Activated naive CD4-positive, alpha-beta T cell treated with anti-CD3 and anti-CD28 coated beads for 36 hours (primary cell): ENCODE measurements around the gene COA8. TPM values are rescaled to one million over a fixed set of nuclear protein-coding genes. Genes with fewer than 3 reads are reported as not detected.
"Not testable (repeated sequence)": the region's sequence is repeated elsewhere in the genome, so short reads cannot be mapped to it uniquely, and the experiment has no call there.

ENCODE experiments used
- CTCF ChIA-PET: fragments of 350-600 bp; sonication (Branson Sonifier 250); formaldehyde crosslinking; loops from one replicate; lab custom pipeline; 2021; ENCODE audit warnings: antibody characterized with exemption; lab: Charles Lee
- DNase-seq: peaks from one replicate; pipeline ENCODE4 v3.0.0-alpha.2; 2020
- H3K27ac Mint-ChIP-seq: one replicate; pipeline ENCODE4 v1.8.0; 2021; ENCODE audit warnings: mild to moderate bottlenecking, mixed read lengths
- H3K27me3 Mint-ChIP-seq: one replicate; pipeline ENCODE4 v1.8.0; 2021; ENCODE audit warnings: low read depth, mixed read lengths
- H3K36me3 Mint-ChIP-seq: one replicate; pipeline ENCODE4 v1.8.0; 2021; ENCODE audit warnings: low read depth, mixed read lengths
- H3K4me1 Mint-ChIP-seq: one replicate; pipeline ENCODE4 v1.8.0; 2021; ENCODE audit warnings: low read depth, mixed read lengths
- H3K4me3 Mint-ChIP-seq: one replicate; pipeline ENCODE4 v1.8.0; 2021; ENCODE audit warnings: mild to moderate bottlenecking, moderate library complexity, mixed read lengths
- H3K9me3 Mint-ChIP-seq: one replicate; pipeline ENCODE4 v1.8.0; 2021; ENCODE audit warnings: mixed read lengths
- intact Hi-C: fragments of 100-400 bp; cut with micrococcal nuclease; formaldehyde crosslinking; loops from one replicate; pipeline ENCODE4 v1.15.1; 2023
- total RNA-seq, 2 experiments: library from RNA; stranded (reverse); gene quantifications; one replicate each; pipeline ENCODE4 v1.2.3, GENCODE V29; 2021

COA8 gene
- total RNA-seq, 2 experiments from 2014 or later, result 36.8 to 48.4 TPM

DNA sequence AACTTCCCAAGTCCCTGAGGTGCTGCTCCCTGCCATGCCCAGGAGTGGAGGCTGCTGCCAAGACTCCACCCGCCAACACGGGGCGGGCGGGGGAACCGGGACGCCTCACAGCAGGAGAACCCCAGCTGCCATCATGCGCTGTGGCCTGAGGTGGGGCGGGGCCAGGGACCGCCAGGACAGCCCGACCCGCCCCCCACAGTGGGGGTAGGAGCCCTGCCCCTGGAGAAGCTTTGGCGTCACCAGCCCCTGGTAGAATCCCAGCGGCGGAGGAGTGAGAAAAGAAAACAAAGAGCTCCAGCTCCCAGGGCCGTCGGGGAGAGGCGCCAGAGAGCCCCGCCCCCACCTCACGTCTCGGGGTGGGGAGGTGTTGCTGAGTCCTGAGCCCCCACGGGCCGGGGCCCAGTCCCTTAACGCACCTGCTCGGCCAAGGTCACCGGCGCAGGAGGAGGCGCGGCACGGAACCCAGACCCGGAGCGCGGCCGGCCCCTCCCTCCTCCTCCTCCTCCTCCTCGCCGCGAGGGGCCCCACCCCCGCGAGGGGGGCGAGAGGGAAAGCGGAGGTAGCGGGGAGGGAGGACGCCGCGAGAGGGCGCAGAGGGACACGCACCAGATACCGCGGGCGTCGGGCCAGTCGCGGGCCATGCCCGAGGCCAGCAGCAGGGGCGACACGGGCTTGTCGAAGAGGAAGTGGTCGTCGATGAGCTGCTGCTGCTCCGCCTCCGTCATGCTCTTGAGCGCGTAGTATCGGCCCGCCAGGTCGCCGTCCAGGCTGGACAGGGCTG lies 41.9 kb upstream of the COA8 start:
- H3K36me3 Mint-ChIP-seq, result no peaks in the 10 kb centered on the region
- H3K27me3 Mint-ChIP-seq, result peaks cover 8% of the 10 kb centered on the region
- CTCF ChIA-PET, result interaction anchor here (1.2 to 1.4 kb wide), 2 partner anchors 9 to 26 kb away, joined by 4 to 9 read pairs; partner anchors contain the start of gene TRMT61A
- intact Hi-C loops, result no loop called here
- no peaks in the 10 kb centered on the region for H3K9me3 Mint-ChIP-seq
- H3K27ac Mint-ChIP-seq, result no peak overlapping the region
- peak overlapping the region; percentile 56 for H3K4me3 Mint-ChIP-seq
- peak; percentile 61 for DNase-seq
- peaks cover 4% of the 10 kb centered on the region for H3K4me1 Mint-ChIP-seq

DNA sequence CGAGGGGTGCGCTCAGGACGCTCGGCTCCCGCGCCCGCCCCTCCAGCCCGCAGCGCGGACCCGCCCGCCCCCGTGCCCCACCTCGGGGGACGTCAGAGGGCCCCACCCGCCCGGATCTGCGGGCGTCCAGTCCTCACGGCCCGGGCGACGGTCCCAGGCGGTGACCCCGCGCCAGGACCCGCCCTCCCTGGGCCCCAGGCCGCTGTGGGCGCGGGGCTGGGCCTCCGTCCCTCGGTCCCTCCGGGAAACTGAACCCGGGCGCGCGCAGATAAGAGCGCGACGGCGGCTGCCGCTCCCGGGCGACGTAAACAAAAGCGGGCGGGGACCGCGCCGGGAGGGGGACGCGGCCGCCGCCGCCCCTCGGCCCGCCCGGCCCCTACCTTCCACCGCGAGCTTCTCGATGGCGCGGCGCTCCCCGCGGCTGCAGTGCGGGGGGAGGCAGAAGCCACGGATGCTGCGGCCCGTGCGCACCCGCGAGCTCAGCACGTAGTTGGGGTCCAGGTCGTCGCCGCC lies 41.3 kb upstream of the COA8 start:
- Mint-ChIP-seq H3K4me1 (peaks cover 4% of the 10 kb centered on the region), H3K27me3 (peaks cover 8% of the 10 kb centered on the region), H3K27ac (no peak overlapping the region), H3K4me3 (no peak overlapping the region), H3K9me3 (no peaks in the 10 kb centered on the region), H3K36me3 (no peaks in the 10 kb centered on the region)
- DNase-seq, result no peak
- intact Hi-C loops, result no loop called here
- CTCF ChIA-PET, result interaction anchor here (1.2 to 1.4 kb wide), 2 partner anchors 8 to 26 kb away, joined by 4 to 9 read pairs; partner anchors contain the start of gene TRMT61A

DNA sequence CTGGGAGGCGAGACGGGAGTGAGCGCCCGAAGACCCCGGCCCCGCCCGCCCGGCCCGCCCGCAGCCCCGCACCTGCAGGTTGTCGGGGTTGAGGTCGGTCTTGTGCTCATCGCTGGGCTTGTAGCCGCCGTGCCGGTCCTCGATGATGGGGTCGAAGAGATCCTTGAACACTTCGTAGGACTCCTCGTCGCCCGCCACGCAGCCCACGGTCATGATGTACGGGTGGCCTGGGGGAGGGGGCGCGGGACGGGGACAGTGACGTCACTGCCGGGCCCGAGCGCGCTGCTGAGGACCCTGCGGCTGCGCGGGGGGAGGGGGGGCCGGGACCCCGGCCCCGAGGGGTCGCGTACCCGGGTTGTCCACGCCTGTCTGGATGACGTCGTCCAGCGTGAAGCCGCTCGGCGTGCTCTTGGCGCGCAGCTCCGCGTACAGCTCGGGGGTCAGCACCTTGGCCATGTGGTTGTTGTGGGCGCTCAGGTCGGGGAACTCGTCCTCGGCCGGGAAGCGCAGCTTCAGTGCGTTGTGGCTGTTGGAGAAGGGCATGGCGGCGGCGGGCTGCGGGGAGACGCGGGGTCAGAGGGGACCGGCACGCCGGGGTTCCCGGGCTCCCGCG lies 40.7 kb upstream of the COA8 start:
- no peak for DNase-seq

DNA sequence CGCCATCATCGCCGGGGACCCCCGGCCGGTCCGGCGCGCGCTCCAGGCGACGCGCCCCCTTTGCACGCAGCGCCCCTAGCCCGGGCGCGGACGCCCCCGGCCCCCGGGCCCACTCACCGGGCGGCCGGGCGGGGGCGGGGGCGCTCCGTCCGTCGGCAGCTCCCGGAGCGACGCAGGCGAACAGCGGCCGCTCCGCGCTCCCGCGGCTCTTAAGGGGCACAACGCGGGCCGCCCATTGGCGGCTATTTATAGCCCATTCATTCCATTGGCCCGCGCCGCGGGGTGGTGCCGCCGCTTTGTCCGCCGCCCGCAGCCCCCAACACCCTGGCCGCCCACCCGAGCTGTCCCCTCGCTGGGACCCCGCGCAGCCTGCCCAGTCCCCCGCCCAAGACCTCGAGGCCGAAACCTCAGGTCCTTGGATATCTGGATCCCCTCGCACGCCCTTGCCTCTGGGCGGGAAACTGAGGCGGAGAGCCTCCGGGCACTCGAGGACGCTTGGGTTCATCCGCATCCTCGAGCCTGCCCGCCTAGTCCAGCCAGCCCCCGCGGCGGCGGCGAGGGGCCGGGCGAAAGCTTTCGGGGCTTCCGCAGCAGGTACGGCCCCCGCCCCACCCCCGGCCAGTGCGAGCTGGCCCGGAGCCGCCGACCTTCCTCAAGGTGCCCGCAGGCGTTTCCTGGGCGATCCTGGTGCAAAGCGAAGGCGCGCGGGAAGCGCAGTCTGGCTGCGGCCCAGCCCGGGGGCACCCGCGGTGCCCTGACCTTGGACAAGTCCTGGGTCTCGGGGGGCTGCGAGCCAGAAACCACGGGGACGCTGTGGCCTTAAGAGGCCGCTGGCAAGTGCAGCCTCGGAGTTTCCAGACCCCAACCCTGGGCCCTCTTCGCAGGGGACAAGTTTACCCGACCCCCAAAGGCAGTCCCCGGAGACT lies 39.8 kb upstream of the COA8 start, which contains the start of gene CKB:
Gene CKB (minus strand): TSS at position 182 of the 926 bp plus-strand sequence. CDS start 337 bp downstream, outside the sequence.
- CTCF ChIA-PET, result no interaction called here
- DNase-seq, result no peak
- no peaks in the 10 kb centered on the region for H3K9me3 Mint-ChIP-seq
- H3K27me3 Mint-ChIP-seq, result peaks cover 8% of the 10 kb centered on the region
- intact Hi-C loops, result no loop called here
- H3K4me3 Mint-ChIP-seq, result peak within 1 kb of the TSS; percentile 39
- H3K4me1 Mint-ChIP-seq, result peaks cover 13% of the 10 kb centered on the region
- H3K36me3 Mint-ChIP-seq, result no peaks in the 10 kb centered on the region
- H3K27ac Mint-ChIP-seq, result no peak within 1 kb of the TSS

More for the DNA sequence above, 40.7 kb upstream of the COA8 start:
- peak overlapping the region; percentile 39 for H3K4me3 Mint-ChIP-seq
- CTCF ChIA-PET, result interaction anchor here (0.6 kb wide), 1 partner anchor 165 kb away, joined by 3 read pairs; no protein-coding TSS in a partner anchor
- H3K27ac Mint-ChIP-seq, result no peak overlapping the region
- intact Hi-C loops, result no loop called here
- H3K36me3 Mint-ChIP-seq, result no peaks in the 10 kb centered on the region
- H3K4me1 Mint-ChIP-seq, result peaks cover 7% of the 10 kb centered on the region
- H3K27me3 Mint-ChIP-seq, result peaks cover 8% of the 10 kb centered on the region
- H3K9me3 Mint-ChIP-seq, result no peaks in the 10 kb centered on the region

DNA sequence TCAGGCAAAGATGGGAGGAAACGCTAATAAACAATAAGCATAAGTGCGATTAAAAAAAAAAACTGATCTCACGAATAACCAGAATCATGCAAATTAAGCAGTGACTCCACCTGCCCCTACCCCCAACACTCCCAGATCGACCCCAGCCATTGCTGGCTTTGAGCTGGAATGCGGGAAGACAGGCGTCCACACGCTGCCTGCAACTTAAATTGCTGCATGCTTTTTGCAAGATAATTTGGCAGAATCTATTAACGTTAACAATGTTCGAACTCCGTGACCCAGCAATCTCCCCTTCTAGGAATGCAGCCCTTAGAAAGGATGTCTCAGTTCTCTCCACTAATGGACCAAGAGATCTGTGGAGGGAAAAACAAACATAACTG lies 39.2 kb upstream of the COA8 start:
- Mint-ChIP-seq H3K36me3 (no peaks in the 10 kb centered on the region), H3K27ac (no peak overlapping the region), H3K9me3 (no peaks in the 10 kb centered on the region), H3K4me3 (peak overlapping the region; percentile 15), H3K27me3 (peaks cover 8% of the 10 kb centered on the region), H3K4me1 (peaks cover 16% of the 10 kb centered on the region)
- no peak for DNase-seq
- CTCF ChIA-PET, result no interaction called here
- intact Hi-C loops, result no loop called here

DNA sequence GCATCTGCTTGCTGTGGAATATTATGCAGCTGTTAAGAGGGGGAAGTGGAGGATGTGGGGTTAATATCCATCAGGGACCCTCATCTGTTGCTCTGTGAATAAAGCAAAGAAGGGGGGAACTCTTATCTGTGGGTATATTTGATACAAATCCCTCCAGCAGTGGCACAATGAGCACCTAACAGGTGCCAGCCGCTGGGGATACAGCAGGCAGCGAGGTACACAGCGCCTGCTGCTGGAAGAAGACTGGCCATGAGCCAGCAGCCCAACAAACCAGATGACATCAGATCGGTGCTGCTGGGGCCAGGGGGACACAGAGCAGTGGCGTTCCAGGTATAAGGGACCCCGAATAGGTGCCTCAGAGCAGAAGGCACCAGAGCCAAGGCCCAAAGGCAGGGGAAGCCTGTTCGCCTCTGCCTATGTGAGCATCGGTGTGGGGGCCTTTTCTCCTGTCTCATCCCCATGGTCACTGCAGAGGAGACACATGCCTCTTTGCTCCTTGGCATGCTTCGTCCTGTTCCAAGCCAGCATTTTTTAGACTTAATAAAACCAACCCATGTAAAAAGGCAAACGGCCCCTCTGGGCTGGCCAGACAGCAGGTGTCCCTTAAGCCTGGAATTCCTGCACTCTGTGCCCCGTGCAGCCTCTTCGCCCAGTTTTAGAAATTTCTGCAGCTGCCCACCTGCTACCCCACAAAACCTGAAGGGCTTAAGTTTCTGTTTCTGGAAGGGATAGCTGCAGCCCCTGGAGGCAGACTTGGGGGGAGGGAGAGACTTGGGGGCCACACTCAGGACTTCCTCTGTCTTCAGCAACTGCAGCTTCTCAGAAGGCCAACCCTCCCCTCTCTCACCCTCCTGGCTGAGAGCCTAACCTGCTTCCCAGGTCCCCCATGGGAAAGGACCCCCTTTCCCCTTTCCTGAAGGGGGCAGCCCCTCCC lies 38.5 kb upstream of the COA8 start:
- intact Hi-C loops, result no loop called here
- H3K27me3 Mint-ChIP-seq, result peaks cover 8% of the 10 kb centered on the region
- CTCF ChIA-PET, result interaction anchor here (1.1 kb wide), 1 partner anchor 37 kb away, joined by 3 read pairs; no protein-coding TSS in a partner anchor
- DNase-seq, result no peak
- no peak overlapping the region for H3K27ac Mint-ChIP-seq
- peaks cover 15% of the 10 kb centered on the region for H3K4me1 Mint-ChIP-seq
- H3K4me3 Mint-ChIP-seq, result no peak overlapping the region
- H3K9me3 Mint-ChIP-seq, result no peaks in the 10 kb centered on the region
- H3K36me3 Mint-ChIP-seq, result no peaks in the 10 kb centered on the region

DNA sequence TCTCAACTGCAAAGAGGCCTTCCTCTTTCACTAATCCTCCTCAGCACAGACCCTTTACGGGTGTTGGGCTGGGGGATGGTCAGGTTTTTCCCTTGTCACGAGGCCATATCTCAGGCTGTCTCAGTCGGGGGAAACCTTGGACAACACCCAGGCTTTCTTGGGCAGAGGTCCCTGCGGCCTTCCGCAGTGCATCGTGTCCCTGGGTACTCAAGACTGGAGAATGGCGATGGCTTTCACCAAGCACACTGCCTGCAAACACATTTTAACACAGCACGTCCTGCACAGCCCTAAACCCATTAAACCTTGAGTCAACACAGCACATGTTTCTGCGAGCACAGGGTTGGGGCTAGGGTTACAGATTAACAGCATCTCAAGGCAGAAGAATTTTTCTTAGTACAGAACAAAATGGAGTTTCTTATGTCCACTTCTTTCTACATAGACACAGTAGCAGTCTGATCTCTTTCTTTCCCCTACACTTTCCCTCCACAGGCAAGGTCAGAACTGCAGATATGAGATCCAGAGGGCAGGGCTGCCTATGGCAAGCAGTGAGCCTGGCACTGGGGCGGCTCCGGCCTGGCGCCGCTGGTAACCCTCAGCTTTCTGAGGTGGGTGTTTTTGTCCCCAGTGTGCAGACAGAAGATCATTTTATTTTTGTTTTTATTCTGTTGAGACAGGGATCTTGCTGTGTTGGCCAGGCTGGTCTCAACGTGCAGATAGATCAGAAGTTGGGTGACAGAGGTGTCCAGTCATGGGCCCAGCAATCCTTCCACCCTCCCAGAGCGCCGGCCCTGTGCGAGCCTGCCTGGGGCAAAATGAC lies 37.1 kb upstream of the COA8 start:
- H3K27ac Mint-ChIP-seq, H3K4me3 Mint-ChIP-seq, intact Hi-C loops, H3K27me3 Mint-ChIP-seq, CTCF ChIA-PET, DNase-seq, H3K36me3 Mint-ChIP-seq, H3K9me3 Mint-ChIP-seq: not testable (repeated sequence)
- H3K4me1 Mint-ChIP-seq, result peaks cover 23% of the 10 kb centered on the region

DNA sequence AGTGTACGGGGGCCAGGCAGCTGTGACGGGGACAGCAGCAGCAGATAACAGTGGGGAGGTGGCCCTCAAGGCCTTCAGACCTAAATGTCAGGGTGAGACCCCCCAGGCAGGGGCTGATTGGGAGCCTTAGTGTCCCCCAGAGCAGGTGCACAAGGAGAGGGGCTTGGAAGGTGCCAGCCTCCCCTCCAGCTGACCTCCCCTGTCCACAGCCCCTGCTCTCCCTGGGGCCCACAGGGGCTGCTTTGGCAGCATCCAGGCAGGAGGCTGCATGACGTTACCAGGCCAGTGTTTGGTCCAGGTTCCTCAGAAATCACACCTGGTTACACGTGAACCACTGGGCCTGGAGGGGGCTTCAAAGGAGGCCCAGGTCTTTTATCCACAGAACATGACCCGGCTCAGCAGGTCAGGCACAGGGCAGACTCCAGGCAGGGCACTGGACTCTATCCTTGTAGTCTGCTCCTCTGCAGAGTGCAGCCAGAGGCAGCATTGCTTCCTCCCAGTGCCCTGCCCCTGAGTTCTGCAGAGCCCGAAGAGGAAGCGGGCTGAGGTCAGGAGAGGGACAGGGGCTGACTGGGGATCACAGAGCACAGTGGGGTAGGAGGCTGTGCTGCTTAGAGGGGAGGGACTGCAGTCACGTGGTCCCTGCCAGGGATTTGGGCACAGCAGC lies 36.4 kb upstream of the COA8 start:
- DNase-seq, result no peak
- Mint-ChIP-seq H3K4me1 (peaks cover 30% of the 10 kb centered on the region), H3K27ac (no peak overlapping the region), H3K27me3 (peaks cover 5% of the 10 kb centered on the region), H3K9me3 (no peaks in the 10 kb centered on the region), H3K36me3 (peaks cover 4% of the 10 kb centered on the region), H3K4me3 (no peak overlapping the region)
- intact Hi-C loops, result no loop called here
- CTCF ChIA-PET, result no interaction called here

DNA sequence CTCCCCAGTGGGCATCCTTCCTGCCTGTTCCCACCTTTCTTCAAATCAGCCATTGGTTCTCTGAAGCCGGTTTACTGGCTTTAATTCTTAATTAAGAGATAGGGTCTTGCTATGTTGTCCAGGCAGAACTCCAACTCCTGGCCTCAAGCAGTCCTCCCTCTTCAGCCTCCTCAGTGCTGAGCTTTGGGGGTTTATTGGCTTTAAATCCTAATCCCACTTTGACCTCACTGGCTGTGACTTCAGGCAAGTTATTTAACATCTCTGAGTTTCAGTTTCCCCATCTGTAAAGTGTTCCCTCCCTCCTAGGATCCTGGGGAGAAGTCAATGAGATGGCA lies 35.9 kb upstream of the COA8 start:
- H3K27ac Mint-ChIP-seq, result no peak overlapping the region
- intact Hi-C loops, result no loop called here
- H3K27me3 Mint-ChIP-seq, result peaks cover 5% of the 10 kb centered on the region
- peaks cover 34% of the 10 kb centered on the region for H3K4me1 Mint-ChIP-seq
- H3K36me3 Mint-ChIP-seq, result peaks cover 6% of the 10 kb centered on the region
- no peak for DNase-seq
- CTCF ChIA-PET, result no interaction called here
- peak overlapping the region; percentile 59 for H3K4me3 Mint-ChIP-seq
- H3K9me3 Mint-ChIP-seq, result no peaks in the 10 kb centered on the region

DNA sequence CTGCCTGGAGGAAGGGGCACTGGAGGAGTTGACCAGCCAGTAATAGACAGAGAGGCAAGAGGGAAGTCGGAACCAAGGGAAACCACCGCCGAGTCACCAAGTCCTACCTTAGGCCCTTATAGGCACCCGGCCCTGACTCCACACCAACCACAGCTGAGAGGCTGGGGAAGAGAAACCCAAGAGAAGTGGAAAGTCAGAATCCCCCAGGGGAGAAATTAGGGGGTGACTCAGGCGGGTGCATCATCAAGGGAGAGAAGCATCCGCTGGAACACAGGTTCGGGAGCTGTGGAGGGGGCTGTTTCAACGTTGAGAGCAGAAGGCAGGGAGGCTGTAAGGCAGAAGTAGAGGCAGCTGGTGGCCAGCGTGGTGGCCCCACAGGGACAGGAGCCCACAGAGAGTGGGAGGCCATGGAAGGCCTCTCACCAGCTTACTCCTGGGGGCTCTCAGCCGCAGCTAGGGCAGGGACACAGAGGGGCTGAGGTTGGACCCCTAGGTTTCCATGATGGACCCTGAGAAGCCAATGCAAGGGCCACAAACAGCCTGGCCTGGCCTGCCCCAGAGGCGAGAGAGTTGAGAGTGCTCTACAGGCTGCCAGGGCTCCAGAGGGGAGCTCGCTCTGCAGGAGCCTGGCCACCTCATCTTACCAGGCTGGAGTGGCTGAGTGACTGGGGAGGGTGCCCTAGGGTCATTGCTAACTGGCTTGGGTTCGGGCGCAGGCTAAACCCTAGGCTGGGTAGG lies 35.2 kb upstream of the COA8 start:
- peaks cover 6% of the 10 kb centered on the region for H3K36me3 Mint-ChIP-seq
- H3K27me3 Mint-ChIP-seq, result peaks cover 5% of the 10 kb centered on the region
- CTCF ChIA-PET, result interaction anchor here (0.7 to 2.9 kb wide), 2 partner anchors 9 to 19 kb away, joined by 3 to 13 read pairs; no protein-coding TSS in a partner anchor
- H3K4me3 Mint-ChIP-seq, result peak overlapping the region; percentile 97
- peak; percentile 46 for DNase-seq
- peaks cover 34% of the 10 kb centered on the region for H3K4me1 Mint-ChIP-seq
- intact Hi-C loops, result loop anchor here (2.0 kb wide), 1 partner anchor 35 kb away; the partner anchor contains the start of genes BAG5 and COA8
- peak overlapping the region; percentile 26 for H3K27ac Mint-ChIP-seq
- H3K9me3 Mint-ChIP-seq, result no peaks in the 10 kb centered on the region
